Measurements from ENCODE around the gene MID1.

Gene MID1

GRCh38 chrX:10620121-10620699, at the start of gene MID1:
TSS of gene MID1 (minus strand) at chrX:10620585. CDS start at chrX:10567547, 53,038 bp downstream.
- no peak for TF ChIP-seq CTCF (IDR thresholded peaks at IDR 0.05; ENCODE audit: borderline replicate concordance, extremely low read depth, low read length, poor library complexity, severe bottlenecking)
- Histone ChIP-seq H3K9me3 (ENCODE audit: insufficient read depth, low read length, severe bottlenecking) (no peaks in the 10 kb centered on the region), H3K9ac (ENCODE audit: low read depth, low read length) (no peak within 1 kb of the TSS), H3K4me2 (ENCODE audit: insufficient read depth, low read length) (no peak within 1 kb of the TSS), H3K4me3 (ENCODE audit: low read depth in 1 of 2, low read length in 2 of 2) (no peak within 1 kb of the TSS), H2AFZ (ENCODE audit: low read depth, low read length) (no peak within 1 kb of the TSS), H3K79me2 (ENCODE audit: insufficient read depth, low read length) (no peaks in the 10 kb centered on the region), H3K4me1 (ENCODE audit: insufficient read depth, low read length) (no peaks in the 10 kb centered on the region), H3K27ac (ENCODE audit: low read length) (no peak within 1 kb of the TSS), H3K27me3 (ENCODE audit: insufficient read depth, low read length, poor library complexity) (no peaks in the 10 kb centered on the region), H4K20me1 (ENCODE audit: insufficient read depth, low read length) (no peaks in the 10 kb centered on the region), H3K36me3 (ENCODE audit: insufficient read depth, low read length) (no peaks in the 10 kb centered on the region)
- ATAC-seq (ENCODE audit: insufficient read depth, low read depth) (no peak), DNase-seq (no peak)

- Histone ChIP-seq H2AFZ (ENCODE audit: low read depth, low read length) (no peak overlapping the region), H4K20me1 (ENCODE audit: insufficient read depth, low read length) (no peaks in the 10 kb centered on the region), H3K4me1 (ENCODE audit: insufficient read depth, low read length) (no peaks in the 10 kb centered on the region), H3K79me2 (ENCODE audit: insufficient read depth, low read length) (no peaks in the 10 kb centered on the region), H3K27ac (ENCODE audit: low read length) (no peak overlapping the region), H3K9ac (ENCODE audit: low read depth, low read length) (no peak overlapping the region), H3K4me3 (ENCODE audit: low read depth in 1 of 2, low read length in 2 of 2) (no peak overlapping the region), H3K36me3 (ENCODE audit: insufficient read depth, low read length) (no peaks in the 10 kb centered on the region), H3K9me3 (ENCODE audit: insufficient read depth, low read length, severe bottlenecking) (no peaks in the 10 kb centered on the region), H3K4me2 (ENCODE audit: insufficient read depth, low read length) (no peak overlapping the region), H3K27me3 (ENCODE audit: insufficient read depth, low read length, poor library complexity) (no peaks in the 10 kb centered on the region)
- ATAC-seq (ENCODE audit: insufficient read depth, low read depth) (no peak), DNase-seq (no peak)
- TF ChIP-seq CTCF (IDR thresholded peaks at IDR 0.05; ENCODE audit: borderline replicate concordance, extremely low read depth, low read length, poor library complexity, severe bottlenecking) = no peak
- TF ChIP-seq EZH2 (IDR thresholded peaks at IDR 0.05; ENCODE audit: borderline replicate concordance, low read depth, low read length, severe bottlenecking) = no peak
Observed at GRCh38 chrX:10667143-10667542, 46.8 kb upstream of the MID1 start.

- DNase-seq (no peak), ATAC-seq (ENCODE audit: insufficient read depth, low read depth) (no peak)
- H3K4me3 ChIP-seq (ENCODE audit: low read depth in 1 of 2, low read length in 2 of 2) = no peak overlapping the region
- TF ChIP-seq CTCF (IDR thresholded peaks at IDR 0.05; ENCODE audit: borderline replicate concordance, extremely low read depth, low read length, poor library complexity, severe bottlenecking) (no peak), EZH2 (IDR thresholded peaks at IDR 0.05; ENCODE audit: borderline replicate concordance, low read depth, low read length, severe bottlenecking) (no peak)
- H3K4me1 ChIP-seq (ENCODE audit: insufficient read depth, low read length) = no peaks in the 10 kb centered on the region
- no peak overlapping the region for H3K27ac ChIP-seq (ENCODE audit: low read length)
- H3K9me3 ChIP-seq (ENCODE audit: insufficient read depth, low read length, severe bottlenecking) = no peaks in the 10 kb centered on the region
- no peaks in the 10 kb centered on the region for H4K20me1 ChIP-seq (ENCODE audit: insufficient read depth, low read length)
- H3K4me2 ChIP-seq (ENCODE audit: insufficient read depth, low read length) = no peak overlapping the region
- no peak overlapping the region for H2AFZ ChIP-seq (ENCODE audit: low read depth, low read length)
- no peak overlapping the region for H3K9ac ChIP-seq (ENCODE audit: low read depth, low read length)
- H3K27me3 ChIP-seq (ENCODE audit: insufficient read depth, low read length, poor library complexity) = no peaks in the 10 kb centered on the region
- no peaks in the 10 kb centered on the region for H3K79me2 ChIP-seq (ENCODE audit: insufficient read depth, low read length)
- H3K36me3 ChIP-seq (ENCODE audit: insufficient read depth, low read length) = no peaks in the 10 kb centered on the region
Observed at GRCh38 chrX:10666102-10666501, 45.7 kb upstream of the MID1 start.

- TF ChIP-seq EZH2 (IDR thresholded peaks at IDR 0.05; ENCODE audit: borderline replicate concordance, low read depth, low read length, severe bottlenecking) (no peak), CTCF (IDR thresholded peaks at IDR 0.05; ENCODE audit: borderline replicate concordance, extremely low read depth, low read length, poor library complexity, severe bottlenecking) (no peak)
- no peak for DNase-seq
- no peak overlapping the region for H3K9ac ChIP-seq (ENCODE audit: low read depth, low read length)
Observed at GRCh38 chrX:10665681-10666080, 45.3 kb upstream of the MID1 start.

More at GRCh38 chrX:10665681-10666080, 45.3 kb upstream of the MID1 start:
- Histone ChIP-seq H3K4me3 (ENCODE audit: low read depth in 1 of 2, low read length in 2 of 2) (no peak overlapping the region), H3K4me1 (ENCODE audit: insufficient read depth, low read length) (no peaks in the 10 kb centered on the region), H2AFZ (ENCODE audit: low read depth, low read length) (no peak overlapping the region), H3K4me2 (ENCODE audit: insufficient read depth, low read length) (no peak overlapping the region), H3K9me3 (ENCODE audit: insufficient read depth, low read length, severe bottlenecking) (no peaks in the 10 kb centered on the region), H3K27me3 (ENCODE audit: insufficient read depth, low read length, poor library complexity) (no peaks in the 10 kb centered on the region), H4K20me1 (ENCODE audit: insufficient read depth, low read length) (no peaks in the 10 kb centered on the region), H3K79me2 (ENCODE audit: insufficient read depth, low read length) (no peaks in the 10 kb centered on the region), H3K27ac (ENCODE audit: low read length) (no peak overlapping the region), H3K36me3 (ENCODE audit: insufficient read depth, low read length) (no peaks in the 10 kb centered on the region)
- ATAC-seq (ENCODE audit: insufficient read depth, low read depth) = no peak
